GM12891 (cell line): ENCODE measurements around the gene CCL14.

Experiments
- DNase-seq: peaks from one replicate; pipeline ENCODE4 v3.0.0; 2011; ENCODE audit warnings: low spot score; ENCODE audit not compliant: insufficient read length
- FAIRE-seq: peaks from 2 replicates; lab custom pipeline; 2011; peaks lifted over from hg19 to GRCh38; lab: Jason Lieb, UNC
- PAX5 ChIP-seq: IDR thresholded peaks from 2 replicates; pipeline ENCODE4 v1.6.1; 2011; ENCODE audit warnings: low read length, moderate library complexity, mild to moderate bottlenecking; ENCODE audit not compliant: insufficient read depth, severe bottlenecking
- POLR2A ChIP-seq: IDR thresholded peaks from 2 replicates; pipeline ENCODE4 v1.6.1; 2011; ENCODE audit warnings: low read depth, low read length, control low read depth
- POLR2AphosphoS5 ChIP-seq: IDR thresholded peaks from 2 replicates; pipeline ENCODE4 v1.6.1; 2011; ENCODE audit warnings: low read depth, low read length, control low read depth
- POU2F2 ChIP-seq: IDR thresholded peaks from 2 replicates; pipeline ENCODE4 v1.6.1; 2011; ENCODE audit warnings: low read depth, mild to moderate bottlenecking, control low read depth, low read length, moderate library complexity
- SPI1 ChIP-seq: IDR thresholded peaks from 2 replicates; pipeline ENCODE4 v1.6.1; 2011; ENCODE audit warnings: low read depth, low read length, control low read depth
- TAF1 ChIP-seq: IDR thresholded peaks from 2 replicates; pipeline ENCODE4 v1.6.1; 2011; ENCODE audit warnings: low read depth, low read length, control low read depth

Gene CCL14

GRCh38 chr17:35972535-35972934, 14.0 kb downstream of the CCL14 start:
- FAIRE-seq: no peak
- no peak for TF ChIP-seq PAX5
- TF ChIP-seq POLR2A: no peak
- TF ChIP-seq POLR2AphosphoS5: no peak
- TF ChIP-seq POU2F2: no peak
- no peak for TF ChIP-seq SPI1
- TF ChIP-seq TAF1: no peak
- DNase-seq: no peak

DNA sequence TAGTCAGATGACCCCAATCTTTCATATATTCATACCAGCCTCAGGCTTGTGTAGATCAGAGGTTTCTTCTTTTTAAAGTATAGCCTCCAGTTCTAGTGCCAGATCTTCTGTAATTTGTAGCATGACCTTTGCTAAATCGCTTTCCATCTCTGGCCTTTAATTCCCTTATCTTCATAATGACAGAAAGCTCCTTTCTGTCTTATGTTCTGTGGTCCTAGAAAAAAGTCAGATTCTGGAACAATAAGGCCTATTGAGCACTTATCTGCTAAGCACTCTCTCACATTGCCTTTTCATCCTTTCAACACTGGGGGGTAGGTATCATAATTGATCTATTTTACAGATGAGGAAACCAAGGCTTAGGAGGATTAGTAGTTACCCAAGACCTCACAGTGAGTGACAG, 14.5 kb downstream of the CCL14 start:
- TF ChIP-seq PAX5 (no peak), SPI1 (no peak), TAF1 (no peak)
- no peak for FAIRE-seq
- no peak for DNase-seq

- DNase-seq: peak; percentile 35
- no peak for FAIRE-seq
- TF ChIP-seq POLR2AphosphoS5 (no peak), SPI1 (no peak), PAX5 (no peak), TAF1 (no peak), POLR2A (no peak), POU2F2 (no peak)
Measured at GRCh38 chr17:35969558-35970380, 16.8 kb downstream of the CCL14 start.

DNA sequence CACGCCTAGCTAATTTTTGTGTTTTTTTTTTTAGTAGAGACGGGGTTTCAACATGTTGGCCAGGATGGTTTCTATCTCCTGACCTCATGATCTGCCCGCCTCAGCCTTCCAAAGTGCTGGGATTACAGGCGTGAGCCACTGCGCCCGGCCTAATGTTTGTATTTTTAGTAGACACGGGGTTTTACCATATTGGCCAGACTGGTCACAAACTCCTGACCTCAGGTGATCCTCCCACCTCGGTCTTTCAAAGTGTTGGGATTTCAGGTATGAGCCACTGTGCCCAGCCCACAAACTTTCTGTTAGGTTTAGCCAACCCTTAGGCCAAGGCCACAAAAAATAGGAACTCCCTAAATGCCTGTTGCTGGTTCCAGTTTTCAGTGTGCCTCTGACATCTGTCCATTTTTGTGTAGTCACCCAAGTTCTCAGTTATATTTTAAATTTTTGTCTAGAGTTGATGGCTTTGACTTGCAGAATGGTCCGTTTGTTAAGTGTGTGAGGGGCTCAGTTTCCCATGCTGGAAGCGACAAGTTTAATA, 17.9 kb downstream of the CCL14 start:
- DNase-seq: no peak
- no peak for FAIRE-seq
- TF ChIP-seq POU2F2 (no peak), POLR2A (no peak), PAX5 (no peak), TAF1 (no peak), SPI1 (no peak), POLR2AphosphoS5 (no peak)

GRCh38 chr17:35965272-35965671, 21.3 kb downstream of the CCL14 start:
- FAIRE-seq: no peak

DNA sequence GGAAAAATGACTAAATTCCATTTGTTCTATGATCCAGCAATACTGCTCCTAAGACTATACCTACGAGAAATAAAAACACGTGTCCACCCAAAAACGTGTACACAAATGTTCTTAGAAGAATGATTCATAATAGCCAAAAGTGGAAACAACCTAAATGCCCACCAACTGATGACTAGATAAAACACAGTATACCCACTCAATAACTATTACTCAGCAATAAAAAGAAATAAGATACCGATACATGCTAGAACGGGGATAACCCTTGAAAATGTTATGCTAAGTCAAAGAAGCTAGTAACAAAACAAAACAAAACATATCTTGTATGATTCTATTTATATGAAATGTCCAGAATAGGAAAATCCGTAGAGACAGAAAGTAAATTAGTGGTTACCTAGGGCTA, 22.9 kb downstream of the CCL14 start:
- FAIRE-seq: no peak
- TF ChIP-seq SPI1 (no peak), POLR2AphosphoS5 (no peak), TAF1 (no peak), POU2F2 (no peak), POLR2A (no peak), PAX5 (no peak)

More at GRCh38 chr17:35965272-35965671, 21.3 kb downstream of the CCL14 start:
- DNase-seq: no peak
- TF ChIP-seq TAF1 (no peak), SPI1 (no peak), POLR2A (no peak), POU2F2 (no peak), PAX5 (no peak), POLR2AphosphoS5 (no peak)

DNA sequence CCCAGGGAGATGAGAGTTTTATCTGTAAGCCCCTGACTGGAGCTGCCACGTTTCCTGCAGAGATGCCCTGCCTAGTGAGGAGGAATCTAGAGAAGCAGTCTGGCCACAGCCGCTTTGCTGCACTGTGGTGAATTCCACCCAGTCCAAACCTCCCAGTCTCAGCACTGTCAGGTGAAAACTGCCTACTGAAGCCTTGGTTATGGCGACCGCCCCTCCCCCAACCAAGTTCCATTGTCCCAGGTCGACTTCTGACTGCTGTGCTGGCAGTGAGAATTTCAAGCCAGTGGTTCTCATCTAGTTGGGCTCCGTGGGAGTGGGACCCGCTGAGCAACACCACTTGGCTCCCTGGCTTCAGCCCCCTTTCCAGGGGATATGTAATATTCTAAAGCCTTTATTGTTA, 32.8 kb downstream of the CCL14 start:
- DNase-seq (no peak), FAIRE-seq (no peak)
- no peak for TF ChIP-seq POLR2A

More for the DNA sequence above, 22.9 kb downstream of the CCL14 start:
- no peak for DNase-seq

DNA sequence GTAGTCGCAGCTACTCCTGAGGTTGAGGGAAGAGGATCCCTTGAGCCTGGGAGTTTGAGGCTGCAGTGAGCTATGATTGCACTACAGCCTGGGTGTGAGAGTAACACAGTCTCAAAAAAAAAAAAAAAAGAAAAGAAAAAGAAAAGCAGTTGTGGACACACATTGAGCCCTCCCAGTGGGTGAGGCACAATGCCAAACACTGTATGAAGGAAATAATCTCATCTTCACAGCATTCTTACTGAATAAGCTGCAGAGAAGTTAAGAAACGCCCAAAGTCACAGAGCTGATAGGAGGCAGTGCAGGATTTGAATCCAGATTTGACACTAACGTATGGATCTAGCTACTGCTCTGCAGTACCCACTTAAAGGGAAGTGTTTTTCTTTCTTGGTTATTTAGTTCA, 37.1 kb downstream of the CCL14 start:
- FAIRE-seq (no peak), DNase-seq (no peak)
- TF ChIP-seq PAX5 (no peak), SPI1 (no peak), POU2F2 (no peak), POLR2A (no peak), POLR2AphosphoS5 (no peak), TAF1 (no peak)

GRCh38 chr17:35948092-35948491, 38.4 kb downstream of the CCL14 start:
- no peak for FAIRE-seq
- DNase-seq: no peak
- TF ChIP-seq POU2F2: no peak
- TF ChIP-seq TAF1: no peak
- TF ChIP-seq POLR2AphosphoS5: no peak
- TF ChIP-seq POLR2A: no peak
- TF ChIP-seq PAX5: no peak
- TF ChIP-seq SPI1: no peak

GRCh38 chr17:35947156-35947585, 39.4 kb downstream of the CCL14 start:
- no peak for FAIRE-seq

DNA sequence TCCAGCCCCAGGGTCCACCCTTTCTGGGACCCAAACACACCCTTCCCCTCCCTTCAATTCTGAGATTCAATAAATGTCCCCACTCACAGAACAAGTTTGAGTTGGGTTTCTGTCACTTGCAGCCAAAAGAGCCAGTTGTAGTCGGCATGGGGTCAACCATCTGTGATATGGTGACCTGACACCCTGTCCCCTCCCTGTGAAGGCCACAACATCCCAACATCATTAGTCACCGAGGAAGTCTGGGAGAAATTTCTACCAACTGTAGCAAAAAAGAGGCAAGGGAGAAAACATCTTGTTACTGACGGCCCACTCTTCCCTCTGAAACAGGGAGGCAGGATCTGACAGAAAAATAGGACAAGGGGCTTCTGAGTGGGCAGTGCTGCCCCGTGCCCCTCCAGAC, 42.4 kb downstream of the CCL14 start:
- TF ChIP-seq PAX5 (no peak), TAF1 (no peak), POLR2A (no peak), POU2F2 (no peak), POLR2AphosphoS5 (no peak), SPI1 (no peak)
- no peak for FAIRE-seq
- no peak for DNase-seq

More at GRCh38 chr17:35947156-35947585, 39.4 kb downstream of the CCL14 start:
- DNase-seq: no peak
- TF ChIP-seq POLR2AphosphoS5 (no peak), PAX5 (no peak), TAF1 (no peak), POLR2A (no peak), SPI1 (peak; percentile 96), POU2F2 (peak; percentile 24; the same call in 1 of the 2 replicates)
